ENCODE data around the gene IVNS1ABP. TPM values are rescaled to one million over a fixed set of nuclear protein-coding genes. Genes with fewer than 3 reads are reported as not detected.

The IVNS1ABP gene
- total RNA-seq, 3 donors from 2014 or later: 51.0 to 92.9 (median 91.1) TPM

- Histone ChIP-seq H3K27me3 (no peaks in the 10 kb centered on the region), H3K4me1 (no peaks in the 10 kb centered on the region), H3K9me3 (no peaks in the 10 kb centered on the region), H3K4me3 (no peak overlapping the region), H3K27ac (peak overlapping the region in 1 of 2 donors; percentile 23), H3K36me3 (no peaks in the 10 kb centered on the region)
- TF ChIP-seq CTCF (IDR thresholded peaks at IDR 0.05): no peak
- no peak for DNase-seq (ENCODE audit: low spot score in 2 of 2)
- intact Hi-C loops (cut with DNase I; ENCODE audit: low total_unique reads): no loop called here
These were observed 24.8 kb downstream of the IVNS1ABP start for GRCh38 chr1:185292237-185292636.

- DNase-seq (ENCODE audit: low spot score in 2 of 2): no peak
- Histone ChIP-seq H3K27ac (no peak overlapping the region), H3K36me3 (no peaks in the 10 kb centered on the region), H3K9me3 (no peaks in the 10 kb centered on the region), H3K4me1 (no peaks in the 10 kb centered on the region), H3K4me3 (no peak overlapping the region), H3K27me3 (no peaks in the 10 kb centered on the region)
- intact Hi-C loops (cut with DNase I; ENCODE audit: low total_unique reads): no loop called here
- TF ChIP-seq CTCF (IDR thresholded peaks at IDR 0.05) (no peak), POLR2A (IDR thresholded peaks at IDR 0.05) (no peak), POLR2AphosphoS5 (IDR thresholded peaks at IDR 0.05) (no peak)
These were observed 25.4 kb downstream of the IVNS1ABP start for GRCh38 chr1:185291652-185292051.

- TF ChIP-seq POLR2AphosphoS5 (IDR thresholded peaks at IDR 0.05): no peak
- no peak for TF ChIP-seq CTCF (IDR thresholded peaks at IDR 0.05)
- no peak for TF ChIP-seq POLR2A (IDR thresholded peaks at IDR 0.05)
- Histone ChIP-seq H3K36me3 (no peaks in the 10 kb centered on the region), H3K27ac (no peak overlapping the region), H3K9me3 (no peaks in the 10 kb centered on the region), H3K4me1 (no peaks in the 10 kb centered on the region), H3K4me3 (no peak overlapping the region), H3K27me3 (no peaks in the 10 kb centered on the region)
- intact Hi-C loops (cut with DNase I; ENCODE audit: low total_unique reads): no loop called here
- DNase-seq (ENCODE audit: low spot score in 2 of 2): no peak
These were observed 25.9 kb downstream of the IVNS1ABP start for GRCh38 chr1:185291159-185291558.

- H3K36me3 ChIP-seq: no peaks in the 10 kb centered on the region
- TF ChIP-seq POLR2AphosphoS5 (IDR thresholded peaks at IDR 0.05) (no peak), POLR2A (IDR thresholded peaks at IDR 0.05) (no peak), CTCF (IDR thresholded peaks at IDR 0.05) (no peak)
- no peaks in the 10 kb centered on the region for H3K4me1 ChIP-seq
- intact Hi-C loops (cut with DNase I; ENCODE audit: low total_unique reads): no loop called here
- no peak for DNase-seq (ENCODE audit: low spot score in 2 of 2)
- no peak overlapping the region for H3K27ac ChIP-seq
- H3K4me3 ChIP-seq: no peak overlapping the region
- H3K27me3 ChIP-seq: no peaks in the 10 kb centered on the region
- H3K9me3 ChIP-seq: no peaks in the 10 kb centered on the region
These were observed 27.2 kb downstream of the IVNS1ABP start for GRCh38 chr1:185289880-185290279.

GRCh38 chr1:185288435-185288834 lies 28.6 kb downstream of the IVNS1ABP start:
- no peak for DNase-seq (ENCODE audit: low spot score in 2 of 2)
- Histone ChIP-seq H3K36me3 (no peaks in the 10 kb centered on the region), H3K27me3 (no peaks in the 10 kb centered on the region), H3K4me1 (no peaks in the 10 kb centered on the region), H3K27ac (no peak overlapping the region), H3K4me3 (no peak overlapping the region), H3K9me3 (no peaks in the 10 kb centered on the region)
- no peak for TF ChIP-seq POLR2AphosphoS5 (IDR thresholded peaks at IDR 0.05)
- TF ChIP-seq POLR2A (IDR thresholded peaks at IDR 0.05): no peak
- no peak for TF ChIP-seq CTCF (IDR thresholded peaks at IDR 0.05)
- intact Hi-C loops (cut with DNase I; ENCODE audit: low total_unique reads): no loop called here
